ENCODE results near the gene C2CD4B.

GRCh38 chr15:62121273-62122015 is 43.6 kb downstream of the C2CD4B start:
- no peak for TF ChIP-seq POLR2A (IDR thresholded peaks at IDR 0.05; ENCODE audit: low read depth, low read length)
- TF ChIP-seq POLR2AphosphoS5 (IDR thresholded peaks at IDR 0.05; ENCODE audit: low read depth, low read length), result no peak

All from GM12892 (cell line).